ENCODE results near the gene CNN2.

Gene CNN2

GRCh38 chr19:988081-988480, 38.3 kb upstream of the CNN2 start:
- no peaks in the 10 kb centered on the region for H3K36me3 ChIP-seq (ENCODE audit: insufficient read depth)
- peaks cover 15% of the 10 kb centered on the region; the same call in 1 of the 2 replicates for H3K79me2 ChIP-seq (ENCODE audit: insufficient read depth, low read depth)
- H2AFZ ChIP-seq (ENCODE audit: low read depth): no peak overlapping the region
- peaks cover 14% of the 10 kb centered on the region for H3K4me1 ChIP-seq (ENCODE audit: low read depth, poor library complexity, severe bottlenecking)
- no peak for TF ChIP-seq CTCF (conservative IDR thresholded peaks at IDR 0.05; ENCODE audit: low read depth, low read length)
- H4K20me1 ChIP-seq (ENCODE audit: insufficient read depth): no peaks in the 10 kb centered on the region
- H3K27ac ChIP-seq: no peak overlapping the region
- H3K4me2 ChIP-seq: no peak overlapping the region
- no peak overlapping the region for H3K9ac ChIP-seq
- H3K4me3 ChIP-seq (IDR thresholded peaks at IDR 0.05; ENCODE audit: insufficient read depth, low read depth, low read length): no peak overlapping the region
- H3K27me3 ChIP-seq (ENCODE audit: insufficient read depth, low read depth): no peaks in the 10 kb centered on the region

GRCh38 chr19:988510-988909, 37.9 kb upstream of the CNN2 start:
- Histone ChIP-seq H3K79me2 (ENCODE audit: insufficient read depth, low read depth) (peaks cover 15% of the 10 kb centered on the region; the same call in 1 of the 2 replicates), H3K27ac (no peak overlapping the region), H3K9ac (no peak overlapping the region), H4K20me1 (ENCODE audit: insufficient read depth) (no peaks in the 10 kb centered on the region), H3K4me1 (ENCODE audit: low read depth, poor library complexity, severe bottlenecking) (peaks cover 10% of the 10 kb centered on the region), H3K4me3 (IDR thresholded peaks at IDR 0.05; ENCODE audit: insufficient read depth, low read depth, low read length) (no peak overlapping the region), H3K4me2 (no peak overlapping the region), H2AFZ (ENCODE audit: low read depth) (no peak overlapping the region), H3K36me3 (ENCODE audit: insufficient read depth) (no peaks in the 10 kb centered on the region), H3K27me3 (ENCODE audit: insufficient read depth, low read depth) (no peaks in the 10 kb centered on the region)
- no peak for TF ChIP-seq CTCF (conservative IDR thresholded peaks at IDR 0.05; ENCODE audit: low read depth, low read length)

GRCh38 chr19:989381-990081, 36.9 kb upstream of the CNN2 start:
- Histone ChIP-seq H3K27ac (no peak overlapping the region), H3K4me3 (IDR thresholded peaks at IDR 0.05; ENCODE audit: insufficient read depth, low read depth, low read length) (no peak overlapping the region), H3K4me2 (no peak overlapping the region), H3K4me1 (ENCODE audit: low read depth, poor library complexity, severe bottlenecking) (peaks cover 5% of the 10 kb centered on the region), H2AFZ (ENCODE audit: low read depth) (no peak overlapping the region), H3K9ac (no peak overlapping the region), H3K79me2 (ENCODE audit: insufficient read depth, low read depth) (peaks cover 13% of the 10 kb centered on the region; the same call in 1 of the 2 replicates), H3K27me3 (ENCODE audit: insufficient read depth, low read depth) (no peaks in the 10 kb centered on the region), H3K36me3 (ENCODE audit: insufficient read depth) (no peaks in the 10 kb centered on the region), H4K20me1 (ENCODE audit: insufficient read depth) (no peaks in the 10 kb centered on the region)
- peak; percentile 41 for TF ChIP-seq CTCF (conservative IDR thresholded peaks at IDR 0.05; ENCODE audit: low read depth, low read length)

- H2AFZ ChIP-seq (ENCODE audit: low read depth): no peak overlapping the region
- no peak overlapping the region for H3K4me3 ChIP-seq (IDR thresholded peaks at IDR 0.05; ENCODE audit: insufficient read depth, low read depth, low read length)
- peaks cover 3% of the 10 kb centered on the region for H3K4me1 ChIP-seq (ENCODE audit: low read depth, poor library complexity, severe bottlenecking)
- no peaks in the 10 kb centered on the region for H3K27me3 ChIP-seq (ENCODE audit: insufficient read depth, low read depth)
- peaks cover 6% of the 10 kb centered on the region; the same call in 1 of the 2 replicates for H3K79me2 ChIP-seq (ENCODE audit: insufficient read depth, low read depth)
- no peaks in the 10 kb centered on the region for H4K20me1 ChIP-seq (ENCODE audit: insufficient read depth)
- H3K36me3 ChIP-seq (ENCODE audit: insufficient read depth): no peaks in the 10 kb centered on the region
- TF ChIP-seq CTCF (conservative IDR thresholded peaks at IDR 0.05; ENCODE audit: low read depth, low read length): no peak
- H3K27ac ChIP-seq: no peak overlapping the region
- no peak overlapping the region for H3K9ac ChIP-seq
- no peak overlapping the region for H3K4me2 ChIP-seq
Measured at GRCh38 chr19:990119-990571, 36.3 kb upstream of the CNN2 start.
